Stimulated activated CD8-positive, alpha-beta memory T cell treated with anti-CD3 and anti-CD28 coated beads, Interleukin-12 subunit alpha, Interleukin-12 subunit beta, amount 100 ng/mL, for 24 hours (primary cell): ENCODE results near the gene FN3K.
"Not testable (repeated sequence)": the region's sequence is repeated elsewhere in the genome, so short reads cannot be mapped to it uniquely, and the experiment has no call there.

Source experiments
- DNase-seq: peaks from one replicate; pipeline ENCODE4 v3.0.0-alpha.2; 2020; ENCODE audit errors: extremely low read depth

FN3K gene

GRCh38 chr17:82775001-82775823 is 39.8 kb downstream of the FN3K start:
- DNase-seq: no peak

- DNase-seq: no peak
These were observed 41.0 kb downstream of the FN3K start for GRCh38 chr17:82776454-82776853.

- DNase-seq: not testable (repeated sequence)
These were observed 42.5 kb downstream of the FN3K start for GRCh38 chr17:82777778-82778375.

GRCh38 chr17:82779541-82779940 is 44.1 kb downstream of the FN3K start:
- DNase-seq: no peak

- DNase-seq: no peak
These were observed 44.8 kb downstream of the FN3K start for GRCh38 chr17:82780195-82780594.

- no peak for DNase-seq
These were observed 45.8 kb downstream of the FN3K start for GRCh38 chr17:82780971-82781893.

- DNase-seq: peak; percentile 44
These were observed 46.5 kb downstream of the FN3K start for GRCh38 chr17:82781894-82782274.

GRCh38 chr17:82782657-82783207 is 47.3 kb downstream of the FN3K start:
- DNase-seq: no peak

GRCh38 chr17:82783498-82783897 is 48.1 kb downstream of the FN3K start:
- DNase-seq: no peak

GRCh38 chr17:82785581-82785980 is 50.2 kb downstream of the FN3K start:
- not testable (repeated sequence) for DNase-seq

- DNase-seq: no peak
These were observed 51.0 kb downstream of the FN3K start for GRCh38 chr17:82786427-82786826.

- DNase-seq: no peak
These were observed 51.9 kb downstream of the FN3K start for GRCh38 chr17:82787081-82787848.

GRCh38 chr17:82788206-82789001 is 53.0 kb downstream of the FN3K start:
- no peak for DNase-seq

GRCh38 chr17:82789051-82789592 is 53.7 kb downstream of the FN3K start:
- no peak for DNase-seq

- DNase-seq: no peak
These were observed 54.4 kb downstream of the FN3K start for GRCh38 chr17:82789806-82790205.

- DNase-seq: no peak
These were observed 55.0 kb downstream of the FN3K start for GRCh38 chr17:82790391-82790790.

- DNase-seq: no peak
These were observed 56.1 kb downstream of the FN3K start for GRCh38 chr17:82791532-82791931.

GRCh38 chr17:82793974-82794630 is 58.7 kb downstream of the FN3K start:
- no peak for DNase-seq

- no peak for DNase-seq
These were observed 59.5 kb downstream of the FN3K start for GRCh38 chr17:82794781-82795482.
